ENCODE measurements around the gene ANTXRL. TPM values are rescaled to one million over a fixed set of nuclear protein-coding genes. Genes with fewer than 3 reads are reported as not detected.
"Not testable (repeated sequence)": the region's sequence is repeated elsewhere in the genome, so short reads cannot be mapped to it uniquely, and the experiment has no call there.

The ANTXRL gene
- total and polyA plus RNA-seq, 2 donors: 0.39 to 0.57 TPM

GRCh38 chr10:46264737-46265368, 21.9 kb upstream of the ANTXRL start:
- DNase-seq (ENCODE audit: low read depth in 6 of 9, low spot score in 9 of 9): peak in 2 of 9 donors; percentile 21 to 32
- Histone ChIP-seq H3K27ac (ENCODE audit: low read depth in 1 of 2, low read length in 1 of 2) (peak overlapping the region; percentile 65 to 97), H3K9me3 (ENCODE audit: control insufficient read depth in 2 of 2, insufficient read depth in 1 of 2, low read length in 1 of 2) (peaks cover 0 to 18% of the 10 kb centered on the region in 2 donors), H3K4me1 (ENCODE audit: control insufficient read depth in 2 of 2, insufficient read depth in 2 of 2, low read length in 2 of 2) (peaks cover 29 to 59% of the 10 kb centered on the region in 2 donors), H3K4me3 (ENCODE audit: low read length in 2 of 2) (no peak overlapping the region), H3K27me3 (ENCODE audit: control insufficient read depth in 2 of 2, insufficient read depth in 1 of 2, low read length in 1 of 2) (no peaks in the 10 kb centered on the region), H3K36me3 (ENCODE audit: control insufficient read depth in 2 of 2, insufficient read depth in 2 of 2, low read length in 1 of 2) (peaks cover 41 to 47% of the 10 kb centered on the region in 2 donors)
- WGBS: 93% methylated on average over 8 of the region's 8 CpGs

DNA sequence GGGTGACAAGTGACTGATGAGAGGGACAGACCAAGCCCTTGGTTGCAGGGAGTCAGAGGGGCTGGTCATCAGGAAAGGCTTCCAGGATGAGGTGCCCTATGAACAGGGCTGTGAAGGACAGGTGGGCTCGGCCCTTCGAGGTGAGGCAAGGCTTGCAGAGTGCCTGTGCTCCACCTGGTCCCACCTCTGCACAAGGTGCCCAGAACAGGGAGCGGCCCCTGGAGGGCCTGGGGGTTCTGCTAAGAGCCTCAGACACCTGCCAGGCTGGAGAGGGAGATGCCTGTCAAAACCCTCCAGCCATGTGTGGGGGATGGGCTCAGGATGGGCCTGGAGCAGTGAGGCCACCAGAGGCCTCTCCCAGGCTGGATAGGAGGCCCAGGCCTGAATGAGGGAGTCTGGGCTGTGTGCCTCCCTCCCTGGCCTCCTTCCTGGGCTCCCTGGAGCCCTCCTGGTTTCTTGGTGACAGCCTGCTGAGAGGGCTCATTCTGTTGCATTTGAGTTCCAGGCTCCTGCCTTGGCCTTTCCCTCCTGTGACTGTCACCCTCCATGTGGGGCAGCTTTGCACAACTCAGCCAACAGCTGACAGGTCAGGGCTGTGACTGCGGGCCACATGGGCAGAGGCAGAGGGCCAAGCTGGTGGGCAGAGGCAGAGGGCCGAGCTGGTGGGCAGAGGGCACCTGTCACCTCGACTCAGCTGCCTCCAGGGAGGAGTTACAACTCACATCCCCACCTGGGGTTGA, 21.1 kb upstream of the ANTXRL start:
- Histone ChIP-seq H3K27ac (ENCODE audit: low read depth in 1 of 2, low read length in 1 of 2) (peak overlapping the region; percentile 49 to 97), H3K36me3 (ENCODE audit: control insufficient read depth in 2 of 2, insufficient read depth in 2 of 2, low read length in 1 of 2) (peaks cover 41 to 45% of the 10 kb centered on the region in 2 donors), H3K4me1 (ENCODE audit: control insufficient read depth in 2 of 2, insufficient read depth in 2 of 2, low read length in 2 of 2) (peaks cover 34 to 68% of the 10 kb centered on the region in 2 donors), H3K9me3 (ENCODE audit: control insufficient read depth in 2 of 2, insufficient read depth in 1 of 2, low read length in 1 of 2) (peaks cover 0 to 18% of the 10 kb centered on the region in 2 donors)
- H3K27me3 ChIP-seq (ENCODE audit: control insufficient read depth in 2 of 2, insufficient read depth in 1 of 2, low read length in 1 of 2); DNase-seq (ENCODE audit: low read depth in 6 of 9, low spot score in 9 of 9); H3K4me3 ChIP-seq (ENCODE audit: low read length in 2 of 2): not testable (repeated sequence)
- 78% methylated on average over 6 of the region's 6 CpGs for WGBS

- Histone ChIP-seq H3K4me3 (ENCODE audit: low read length in 2 of 2) (peak overlapping the region; percentile 12 to 92), H3K27ac (ENCODE audit: low read depth in 1 of 2, low read length in 1 of 2) (peak overlapping the region; percentile 49 to 97), H3K9me3 (ENCODE audit: control insufficient read depth in 2 of 2, insufficient read depth in 1 of 2, low read length in 1 of 2) (peaks cover 0 to 18% of the 10 kb centered on the region in 2 donors), H3K4me1 (ENCODE audit: control insufficient read depth in 2 of 2, insufficient read depth in 2 of 2, low read length in 2 of 2) (peaks cover 38 to 73% of the 10 kb centered on the region in 2 donors), H3K27me3 (ENCODE audit: control insufficient read depth in 2 of 2, insufficient read depth in 1 of 2, low read length in 1 of 2) (no peaks in the 10 kb centered on the region), H3K36me3 (ENCODE audit: control insufficient read depth in 2 of 2, insufficient read depth in 2 of 2, low read length in 1 of 2) (peaks cover 38% of the 10 kb centered on the region in 2 donors)
- WGBS: 81% methylated on average over 21 of the region's 21 CpGs
- DNase-seq (ENCODE audit: low read depth in 6 of 9, low spot score in 9 of 9): peak in 4 of 9 donors; percentile 68 to 81 (median 72)
Measured at GRCh38 chr10:46266306-46266985, 20.4 kb upstream of the ANTXRL start.

DNA sequence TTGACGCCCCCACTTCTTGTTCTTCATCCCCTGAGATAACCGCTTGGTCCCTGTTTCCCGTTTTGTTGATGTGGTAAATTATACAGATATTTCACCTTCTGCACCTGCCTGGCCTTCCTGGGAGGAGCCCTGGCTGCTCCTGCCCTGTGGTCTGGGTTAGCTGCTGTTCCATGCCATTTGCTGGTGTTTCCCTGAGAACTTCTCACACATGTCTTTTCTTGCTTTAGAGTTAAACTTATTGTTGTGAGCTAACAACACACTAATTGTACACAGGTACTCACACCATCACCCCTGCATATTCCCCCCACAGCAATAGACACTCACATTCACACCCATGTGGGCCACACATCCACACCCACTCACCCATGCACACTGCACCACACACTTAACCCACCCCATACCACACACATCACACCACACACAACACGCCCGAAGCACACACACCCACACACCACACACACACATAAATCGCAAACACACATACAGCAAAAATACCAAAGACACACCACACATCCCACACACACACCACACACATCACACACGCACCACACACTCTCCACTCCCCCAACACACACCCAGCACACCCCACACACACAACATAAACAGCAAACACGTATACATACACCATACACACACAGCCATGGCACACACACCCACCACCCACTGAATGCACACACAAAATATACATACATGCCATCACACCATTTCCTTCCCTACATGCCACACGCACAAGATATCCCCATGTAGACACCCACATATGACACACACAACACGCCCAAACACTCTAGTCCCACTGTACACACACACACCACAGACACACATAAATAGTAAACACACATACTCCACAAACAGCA, 19.4 kb upstream of the ANTXRL start:
- peak in 2 of 9 donors; percentile 33 for DNase-seq (ENCODE audit: low read depth in 6 of 9, low spot score in 9 of 9)
- WGBS: 56% methylated on average over 10 of the region's 10 CpGs
- Histone ChIP-seq H3K4me1 (ENCODE audit: control insufficient read depth in 2 of 2, insufficient read depth in 2 of 2, low read length in 2 of 2) (peaks cover 45 to 80% of the 10 kb centered on the region in 2 donors), H3K27me3 (ENCODE audit: control insufficient read depth in 2 of 2, insufficient read depth in 1 of 2, low read length in 1 of 2) (no peaks in the 10 kb centered on the region), H3K27ac (ENCODE audit: low read depth in 1 of 2, low read length in 1 of 2) (peak overlapping the region; percentile 92 to 97), H3K9me3 (ENCODE audit: control insufficient read depth in 2 of 2, insufficient read depth in 1 of 2, low read length in 1 of 2) (peaks cover 0 to 18% of the 10 kb centered on the region in 2 donors), H3K4me3 (ENCODE audit: low read length in 2 of 2) (peak overlapping the region; percentile 66 to 92), H3K36me3 (ENCODE audit: control insufficient read depth in 2 of 2, insufficient read depth in 2 of 2, low read length in 1 of 2) (peaks cover 31 to 32% of the 10 kb centered on the region in 2 donors)

- H3K4me3 ChIP-seq (ENCODE audit: low read length in 2 of 2): peak overlapping the region; percentile 66 to 92
- peak in 5 of 9 donors; percentile 65 to 86 (median 76) for DNase-seq (ENCODE audit: low read depth in 6 of 9, low spot score in 9 of 9)
- H3K4me1 ChIP-seq (ENCODE audit: control insufficient read depth in 2 of 2, insufficient read depth in 2 of 2, low read length in 2 of 2): peaks cover 53 to 89% of the 10 kb centered on the region in 2 donors
- H3K9me3 ChIP-seq (ENCODE audit: control insufficient read depth in 2 of 2, insufficient read depth in 1 of 2, low read length in 1 of 2): peaks cover 0 to 18% of the 10 kb centered on the region in 2 donors
- no peaks in the 10 kb centered on the region for H3K27me3 ChIP-seq (ENCODE audit: control insufficient read depth in 2 of 2, insufficient read depth in 1 of 2, low read length in 1 of 2)
- H3K36me3 ChIP-seq (ENCODE audit: control insufficient read depth in 2 of 2, insufficient read depth in 2 of 2, low read length in 1 of 2): peaks cover 22 to 24% of the 10 kb centered on the region in 2 donors
- H3K27ac ChIP-seq (ENCODE audit: low read depth in 1 of 2, low read length in 1 of 2): peak overlapping the region; percentile 92 to 97
- 24% methylated on average over 10 of the region's 10 CpGs for WGBS
Measured at GRCh38 chr10:46268076-46268881, 18.5 kb upstream of the ANTXRL start.

DNA sequence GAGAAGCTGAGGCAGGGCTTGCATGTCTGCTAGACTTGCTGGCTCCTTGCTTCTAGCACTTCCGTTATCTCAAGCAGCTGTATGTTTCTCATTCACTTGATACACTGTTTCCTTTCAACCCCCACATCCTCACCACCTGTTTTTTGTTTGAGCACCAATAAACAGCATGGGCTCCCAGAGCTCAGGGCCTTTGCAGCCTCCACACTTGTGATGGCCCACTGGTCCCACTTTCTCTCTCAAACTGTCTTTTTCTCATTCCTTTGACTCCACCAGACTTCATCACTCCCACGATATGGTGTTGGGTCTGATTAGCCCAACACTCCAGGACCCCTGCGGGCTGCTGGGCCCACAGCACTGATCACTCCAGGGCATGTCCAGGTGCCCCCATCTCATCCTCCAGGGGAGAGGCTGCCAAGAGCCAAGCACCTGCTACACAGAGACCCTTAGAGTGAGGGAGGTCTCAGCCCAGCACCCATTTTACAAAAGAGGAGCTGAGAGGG, 17.2 kb upstream of the ANTXRL start:
- H3K27me3 ChIP-seq (ENCODE audit: control insufficient read depth in 2 of 2, insufficient read depth in 1 of 2, low read length in 1 of 2); H3K9me3 ChIP-seq (ENCODE audit: control insufficient read depth in 2 of 2, insufficient read depth in 1 of 2, low read length in 1 of 2): not testable (repeated sequence)
- Histone ChIP-seq H3K4me3 (ENCODE audit: low read length in 2 of 2) (peak overlapping the region; percentile 66 to 92), H3K27ac (ENCODE audit: low read depth in 1 of 2, low read length in 1 of 2) (peak overlapping the region; percentile 97 to 98), H3K4me1 (ENCODE audit: control insufficient read depth in 2 of 2, insufficient read depth in 2 of 2, low read length in 2 of 2) (peaks cover 47 to 83% of the 10 kb centered on the region in 2 donors), H3K36me3 (ENCODE audit: control insufficient read depth in 2 of 2, insufficient read depth in 2 of 2, low read length in 1 of 2) (peaks cover 10 to 11% of the 10 kb centered on the region in 2 donors)
- DNase-seq (ENCODE audit: low read depth in 6 of 9, low spot score in 9 of 9): peak in 6 of 9 donors; percentile 72 to 92 (median 80)
- 13% methylated on average over 3 of the region's 3 CpGs for WGBS

DNA sequence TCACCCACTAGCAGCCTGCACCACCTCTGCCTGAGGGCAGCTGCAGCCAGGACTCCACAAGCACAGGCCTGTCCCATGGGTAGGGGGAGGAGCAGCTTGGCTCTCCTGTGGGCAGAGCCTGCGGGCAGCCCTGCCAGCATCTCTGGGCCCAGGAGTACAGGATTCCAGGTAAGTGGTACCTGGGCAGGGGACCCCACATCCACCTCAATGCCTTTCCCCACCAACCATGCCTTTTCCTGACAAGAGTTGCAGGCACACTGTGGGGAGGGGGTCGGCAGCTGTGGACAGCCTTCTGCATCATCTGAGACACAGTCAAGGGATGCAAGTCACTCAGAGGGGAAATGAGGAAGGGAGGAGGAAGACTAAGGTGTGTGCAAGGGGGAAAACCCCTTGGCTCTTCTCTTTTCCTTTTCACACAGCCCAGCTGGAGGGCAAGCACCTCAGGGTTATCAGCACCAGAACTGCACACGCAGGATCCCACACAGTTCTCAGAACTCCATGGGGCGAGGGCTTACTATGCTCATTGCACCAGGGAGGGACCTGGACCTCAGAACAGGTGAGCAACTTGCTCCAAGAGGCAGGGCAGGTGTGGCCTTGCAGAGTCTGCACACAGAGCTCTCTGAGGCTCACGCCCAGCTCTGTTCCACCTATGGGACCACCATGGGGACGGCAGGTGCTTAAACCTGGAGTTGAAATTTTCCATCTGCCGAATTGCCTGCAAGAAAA, 16.5 kb upstream of the ANTXRL start:
- Histone ChIP-seq H3K4me3 (ENCODE audit: low read length in 2 of 2) (peak overlapping the region; percentile 66 to 92), H3K27me3 (ENCODE audit: control insufficient read depth in 2 of 2, insufficient read depth in 1 of 2, low read length in 1 of 2) (no peaks in the 10 kb centered on the region), H3K4me1 (ENCODE audit: control insufficient read depth in 2 of 2, insufficient read depth in 2 of 2, low read length in 2 of 2) (peaks cover 43 to 77% of the 10 kb centered on the region in 2 donors), H3K9me3 (ENCODE audit: control insufficient read depth in 2 of 2, insufficient read depth in 1 of 2, low read length in 1 of 2) (peaks cover 0 to 5% of the 10 kb centered on the region in 2 donors), H3K36me3 (ENCODE audit: control insufficient read depth in 2 of 2, insufficient read depth in 2 of 2, low read length in 1 of 2) (peaks cover 6 to 7% of the 10 kb centered on the region in 2 donors), H3K27ac (ENCODE audit: low read depth in 1 of 2, low read length in 1 of 2) (peak overlapping the region; percentile 97 to 98)
- peak in 2 of 9 donors; percentile 38 to 46 for DNase-seq (ENCODE audit: low read depth in 6 of 9, low spot score in 9 of 9)
- WGBS: 63% methylated on average over 7 of the region's 7 CpGs
